Rectal smooth muscle tissue (tissue), 1 donor: ENCODE results near the gene DTX4.

ENCODE experiments used
- H3K27ac ChIP-seq: one replicate; pipeline ENCODE4 v1.7.0; 2013; ENCODE audit warnings: low read depth, low read length, inconsistent platforms
- H3K27me3 ChIP-seq: one replicate; pipeline ENCODE4 v1.7.0; 2013; ENCODE audit warnings: low read length; ENCODE audit not compliant: control insufficient read depth, insufficient read depth
- H3K36me3 ChIP-seq: one replicate; pipeline ENCODE4 v1.7.0; 2013; ENCODE audit warnings: low read length; ENCODE audit not compliant: control insufficient read depth, insufficient read depth
- H3K4me1 ChIP-seq: one replicate; pipeline ENCODE4 v1.7.0; 2013; ENCODE audit warnings: low read length; ENCODE audit not compliant: control insufficient read depth, insufficient read depth
- H3K4me3 ChIP-seq: one replicate; pipeline ENCODE4 v1.7.0; 2013; ENCODE audit warnings: low read length
- H3K9ac ChIP-seq: one replicate; pipeline ENCODE4 v1.7.0; 2013; ENCODE audit warnings: low read length

DTX4 gene

DNA sequence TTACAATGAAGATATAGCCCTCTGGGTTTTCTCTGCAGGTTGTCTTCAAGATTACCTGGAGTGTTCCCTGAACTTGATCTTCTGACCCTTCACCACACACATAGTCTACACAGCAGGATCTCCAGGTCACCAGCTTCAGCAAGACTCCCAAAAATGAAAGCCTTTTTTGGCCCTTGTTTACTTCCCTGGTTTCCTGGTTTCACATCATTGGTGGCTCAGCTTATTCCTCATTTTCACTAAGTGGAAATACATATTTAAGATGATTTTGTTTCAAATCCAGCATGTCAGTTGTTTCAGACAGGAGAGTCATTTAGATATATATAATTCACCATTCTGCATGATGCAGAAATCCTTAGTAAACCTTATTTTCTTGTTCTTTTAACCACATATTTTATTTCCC is 82.4 kb downstream of the DTX4 start:
- no peaks in the 10 kb centered on the region for H3K4me1 ChIP-seq
- H3K9ac ChIP-seq = no peak overlapping the region
- no peak overlapping the region for H3K27ac ChIP-seq
- no peak overlapping the region for H3K4me3 ChIP-seq
- H3K27me3 ChIP-seq = no peaks in the 10 kb centered on the region
- no peaks in the 10 kb centered on the region for H3K36me3 ChIP-seq

DNA sequence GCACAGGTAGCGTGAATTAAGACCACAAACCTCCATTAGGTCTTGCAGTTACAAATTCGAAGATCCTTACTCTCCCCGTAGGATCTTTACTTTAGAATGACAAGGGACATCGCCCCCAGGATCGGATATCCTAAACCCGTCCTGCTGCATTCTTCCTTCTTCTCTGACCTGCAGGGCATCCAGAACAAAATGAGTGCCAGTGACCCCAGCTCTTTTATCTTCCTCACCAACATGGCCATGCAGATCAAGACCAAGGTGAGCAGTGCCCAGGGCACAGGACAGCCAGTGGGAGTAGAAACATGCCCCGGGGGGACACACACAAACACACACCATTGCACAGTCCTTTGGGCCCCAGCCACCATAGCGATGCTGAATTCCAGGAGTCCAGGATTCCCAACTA is 83.3 kb downstream of the DTX4 start:
- H3K27me3 ChIP-seq = no peaks in the 10 kb centered on the region
- no peak overlapping the region for H3K9ac ChIP-seq
- no peaks in the 10 kb centered on the region for H3K4me1 ChIP-seq
- H3K36me3 ChIP-seq = no peaks in the 10 kb centered on the region
- no peak overlapping the region for H3K4me3 ChIP-seq
- no peak overlapping the region for H3K27ac ChIP-seq
